HG03045 (cell line): ENCODE data around the gene C10orf53.

Experiments used
- ATAC-seq: cut with Tn5 transposase; IDR thresholded peaks from one replicate; pipeline ENCODE4 v1.9.1; 2021; ENCODE audit warnings: mild to moderate bottlenecking, moderate library complexity; ENCODE audit not compliant: unreplicated experiment

C10orf53 gene

GRCh38 chr10:49679480-49679893 is at the start of gene C10orf53:
C10orf53 (plus strand) TSS chr10:49679651; CDS start chr10:49679698, 47 bp downstream.
- ATAC-seq, result no peak

DNA sequence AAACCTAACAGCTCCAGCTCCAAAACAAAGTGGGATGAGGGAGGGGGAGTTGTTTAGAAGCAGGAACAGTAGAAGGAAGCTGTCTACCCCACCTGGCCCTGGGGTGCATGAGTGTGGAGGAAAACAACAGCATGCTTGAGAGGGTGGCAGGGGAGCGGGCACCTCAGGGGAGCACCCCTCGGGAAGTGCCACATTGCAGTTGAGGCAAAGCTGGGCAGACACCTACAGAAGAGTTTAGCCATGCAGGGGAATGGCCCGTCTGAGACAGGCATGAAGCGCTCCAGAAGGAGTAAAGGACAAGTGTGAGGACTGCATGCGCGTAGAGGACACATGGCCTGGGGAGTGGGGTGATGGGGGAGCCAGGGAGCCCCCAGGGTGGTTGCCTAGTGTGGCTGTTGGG is 47.5 kb upstream of the C10orf53 start:
- no peak for ATAC-seq

DNA sequence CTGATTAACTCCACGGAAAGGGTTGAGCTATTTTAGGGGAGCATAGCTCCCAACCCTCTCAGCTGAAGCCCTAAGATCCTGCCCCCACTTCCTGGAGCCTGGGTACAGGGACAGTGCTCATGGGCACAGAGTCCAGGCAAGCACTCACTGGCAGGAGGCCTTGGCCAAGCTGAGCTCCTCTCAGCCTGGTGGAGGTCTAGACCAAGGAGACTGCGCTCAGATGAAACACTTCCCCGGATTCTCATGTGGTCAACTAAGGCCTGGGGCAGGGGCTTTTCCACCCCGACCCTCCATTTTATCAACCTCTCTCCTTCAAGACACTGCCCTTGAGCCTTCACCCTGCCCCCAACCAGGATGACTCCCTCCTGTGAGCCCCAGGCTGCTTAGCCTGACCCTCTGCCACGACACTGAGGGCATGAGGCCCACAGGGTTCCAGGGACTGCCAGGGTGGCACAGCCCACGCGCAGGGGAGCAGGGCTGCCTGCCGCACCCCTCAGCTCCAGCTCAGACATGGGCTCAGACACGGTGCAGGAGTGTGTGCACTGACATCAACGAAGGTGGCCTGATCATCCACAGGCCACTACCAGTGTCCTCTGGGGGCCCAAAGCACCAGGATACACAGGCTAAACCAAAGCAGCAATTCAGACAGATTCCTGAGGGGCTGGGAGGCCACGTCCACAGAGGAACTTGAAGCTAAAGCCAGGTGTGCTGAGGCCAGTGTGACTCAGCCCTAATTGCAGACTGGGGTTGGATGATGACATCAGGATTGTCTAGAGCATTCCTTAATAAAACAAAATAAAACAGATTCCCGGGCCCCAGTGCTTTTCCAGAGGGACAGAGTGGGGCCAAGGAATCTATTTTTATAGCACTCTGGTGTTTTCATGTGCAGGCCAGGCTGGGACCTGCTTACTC is 46.8 kb upstream of the C10orf53 start:
- no peak for ATAC-seq

DNA sequence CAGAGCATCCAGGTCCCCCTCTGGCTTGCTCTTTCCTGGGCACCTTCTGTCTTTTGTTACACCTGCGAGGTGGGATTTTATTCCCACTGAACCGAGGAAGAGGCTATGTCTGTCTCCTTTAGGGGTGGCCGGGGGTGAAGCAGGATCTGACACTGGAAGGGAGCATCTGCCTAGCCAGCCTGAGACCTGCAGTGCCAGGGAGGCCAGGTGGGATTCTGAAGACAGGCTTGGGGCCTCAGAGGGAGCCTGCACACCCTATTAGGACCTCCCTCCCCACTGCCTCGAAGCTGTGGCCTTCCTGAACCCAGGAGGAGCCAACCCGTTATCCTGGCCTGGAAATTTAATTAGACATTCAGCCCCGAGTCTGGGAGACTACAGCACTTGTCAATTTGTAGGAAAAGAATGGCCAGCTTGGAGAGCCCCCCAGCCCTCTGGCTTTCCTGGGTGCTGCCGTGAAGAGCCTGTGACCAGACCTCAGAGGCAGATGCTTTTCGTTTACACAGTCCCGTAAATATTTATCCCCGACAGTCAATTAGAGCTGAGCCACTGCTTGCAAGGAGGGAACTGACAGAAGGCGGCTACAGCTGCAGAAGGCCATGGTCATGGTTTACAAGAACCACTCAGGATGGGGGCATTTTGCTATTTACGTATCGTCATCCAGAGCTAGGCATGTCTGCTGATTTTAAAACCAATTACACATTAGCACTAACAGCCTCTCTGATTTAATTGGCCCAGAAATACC is 46.0 kb upstream of the C10orf53 start:
- ATAC-seq, result no peak

- no peak for ATAC-seq
Measured at GRCh38 chr10:49634069-49634660, 45.3 kb upstream of the C10orf53 start.

- no peak for ATAC-seq
Measured at GRCh38 chr10:49642311-49642710, 37.1 kb upstream of the C10orf53 start.

DNA sequence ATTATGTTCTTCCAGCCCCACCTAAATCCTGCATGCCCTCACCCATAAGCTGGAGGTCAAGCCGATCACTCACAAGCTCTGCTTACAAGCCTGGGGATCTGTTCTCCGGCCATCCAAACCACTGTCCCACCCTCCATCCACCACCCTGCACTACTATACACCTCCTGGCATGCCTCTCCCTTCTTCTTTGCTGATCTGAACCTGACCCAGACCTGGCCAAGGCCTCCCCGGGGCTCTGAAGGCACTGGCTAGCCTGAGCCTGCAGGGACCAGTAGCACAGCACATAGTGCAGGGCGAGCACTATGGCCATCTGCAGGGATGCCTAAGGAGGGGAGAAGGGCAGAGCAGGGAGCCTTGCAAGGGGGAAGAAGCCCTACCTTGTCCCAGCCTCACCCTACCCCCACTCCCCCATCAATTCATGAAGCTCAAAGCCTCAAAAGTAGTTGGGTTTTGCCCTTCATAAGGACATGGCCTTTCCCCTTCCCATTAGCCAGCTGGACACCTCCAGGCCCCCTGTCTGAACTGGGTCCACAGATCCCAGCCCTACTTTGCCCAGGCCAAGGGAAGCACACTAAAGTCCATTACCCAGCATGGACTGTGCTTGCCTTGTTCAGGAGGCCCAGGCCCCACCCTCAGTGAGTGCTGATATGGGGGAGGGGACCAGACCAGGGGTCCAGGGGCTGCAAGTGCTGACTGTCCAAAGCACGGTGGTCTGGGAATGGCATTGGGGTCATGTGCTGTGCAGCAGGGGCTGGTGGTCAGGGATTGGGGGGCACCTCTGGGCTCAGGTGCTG is 36.0 kb upstream of the C10orf53 start:
- ATAC-seq, result no peak

GRCh38 chr10:49644035-49644646 is 35.3 kb upstream of the C10orf53 start:
- ATAC-seq, result no peak

DNA sequence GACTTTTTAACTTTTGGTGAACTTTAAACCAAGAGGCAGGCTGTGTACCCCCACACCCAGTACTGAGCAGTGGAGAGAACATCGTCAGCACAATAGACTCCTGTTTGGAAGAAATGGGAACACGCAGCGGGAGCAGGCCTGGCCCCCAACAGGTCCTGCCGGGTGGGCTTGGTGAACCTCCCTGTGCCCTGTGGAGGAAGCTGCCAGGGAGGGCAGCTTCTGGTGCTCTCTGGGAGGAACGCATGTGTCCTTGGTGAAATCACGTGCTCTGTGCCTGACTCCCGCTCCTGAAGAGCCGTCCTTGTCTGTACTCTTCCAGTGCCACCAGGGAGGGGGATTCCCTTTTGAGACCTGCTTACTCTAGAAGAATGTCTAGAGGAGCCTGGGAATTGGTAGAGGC is 34.0 kb upstream of the C10orf53 start:
- ATAC-seq, result no peak

DNA sequence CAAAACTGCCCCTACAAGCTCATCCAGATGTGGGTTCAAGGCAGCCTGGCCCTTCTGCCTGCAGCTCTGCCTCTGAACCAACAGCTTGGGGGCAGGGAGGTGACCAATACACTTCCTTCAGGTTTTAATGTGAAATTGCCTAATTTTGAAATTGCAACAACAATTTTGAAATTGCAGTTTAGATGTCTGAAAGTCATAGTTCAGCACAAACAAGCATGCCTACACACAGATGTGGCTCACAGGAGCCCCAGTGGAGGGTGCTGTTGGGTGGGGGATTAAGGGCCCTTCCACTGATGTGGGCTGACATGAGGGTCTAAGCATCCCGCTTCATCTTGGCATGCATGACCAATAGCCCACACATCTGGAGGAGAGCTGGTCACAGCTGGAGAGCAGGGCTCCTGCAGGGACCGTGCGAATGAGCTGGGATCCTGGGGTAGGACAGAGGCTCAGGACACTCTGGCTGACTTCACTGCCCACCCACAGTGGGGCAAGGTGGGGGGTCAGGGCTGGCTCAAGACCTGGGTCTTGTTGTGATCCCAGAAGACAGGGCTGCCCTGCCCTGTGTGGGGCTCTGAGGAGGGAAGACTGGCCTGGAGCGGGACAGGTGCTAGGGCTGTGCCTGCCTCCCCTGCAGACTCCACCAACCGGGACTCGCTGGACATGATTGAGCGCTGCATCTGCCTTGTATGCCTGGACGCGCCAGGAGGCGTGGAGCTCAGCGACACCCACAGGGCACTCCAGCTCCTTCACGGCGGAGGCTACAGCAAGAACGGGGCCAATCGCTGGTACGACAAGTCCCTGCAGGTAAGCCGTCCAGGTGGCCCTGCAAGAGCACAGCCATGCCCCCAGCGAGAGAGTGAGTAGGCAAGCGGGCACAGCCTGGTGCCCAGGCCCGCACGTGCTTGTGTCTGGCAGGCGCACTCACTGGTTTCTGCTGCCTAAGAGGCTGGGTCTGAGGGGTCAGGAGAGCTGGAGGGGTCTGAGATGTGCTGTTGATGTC is 33.3 kb upstream of the C10orf53 start:
- ATAC-seq, result no peak

GRCh38 chr10:49647554-49647953 is 31.9 kb upstream of the C10orf53 start:
- no peak for ATAC-seq

DNA sequence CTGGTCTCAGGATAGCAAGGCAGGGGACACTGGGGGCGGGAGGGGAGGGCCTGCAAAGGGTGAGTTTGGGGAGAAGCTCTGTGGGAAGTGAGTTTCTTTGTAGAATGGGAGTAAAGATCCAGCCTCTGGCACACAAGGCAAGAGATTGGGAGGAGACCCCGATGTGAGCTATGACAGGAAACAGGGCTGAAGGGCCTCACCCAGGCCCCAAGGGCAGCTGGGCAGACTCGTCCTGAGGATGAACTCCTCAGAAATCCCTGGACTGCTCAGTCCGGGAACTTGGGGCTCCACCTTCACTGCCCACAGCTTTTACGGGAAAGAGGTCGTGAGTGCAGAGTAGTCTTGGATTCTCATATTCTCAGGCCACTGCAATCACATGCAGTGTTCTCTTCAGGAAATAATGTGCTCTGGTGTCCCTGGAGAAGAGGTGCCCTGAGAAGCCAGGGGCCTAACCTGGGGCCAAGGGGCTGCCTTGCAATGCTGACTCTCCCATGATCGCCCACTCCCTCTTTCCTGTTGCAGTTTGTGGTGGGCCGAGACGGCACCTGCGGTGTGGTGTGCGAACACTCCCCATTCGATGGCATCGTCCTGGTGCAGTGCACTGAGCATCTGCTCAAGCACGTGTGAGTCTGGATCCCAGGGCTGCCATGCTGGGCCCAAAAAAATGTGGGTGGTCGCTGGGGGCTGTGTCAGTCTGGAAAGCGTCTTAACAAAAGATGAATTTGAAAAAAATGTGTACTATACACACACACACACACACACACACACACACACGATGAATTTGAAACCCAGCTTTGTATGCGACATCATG is 31.3 kb upstream of the C10orf53 start:
- ATAC-seq, result no peak

- no peak for ATAC-seq
Measured at GRCh38 chr10:49649294-49649693, 30.2 kb upstream of the C10orf53 start.

GRCh38 chr10:49649936-49650723 is 29.3 kb upstream of the C10orf53 start:
- ATAC-seq, result no peak

DNA sequence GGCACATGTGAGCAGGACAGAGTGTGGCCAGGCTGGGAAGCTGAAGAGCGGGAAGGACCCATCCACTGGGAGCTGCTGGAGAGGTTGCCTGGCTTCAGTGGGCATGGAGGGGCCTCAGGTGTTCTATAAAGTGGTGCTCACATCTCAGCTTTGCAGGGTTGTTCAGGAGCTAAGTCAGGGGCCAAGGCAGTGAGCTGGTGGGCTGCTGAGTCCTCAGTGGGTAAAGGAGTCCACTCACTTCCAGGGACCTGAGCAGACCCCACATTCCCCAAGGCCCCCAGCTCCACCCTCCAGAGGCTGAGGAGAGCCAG is 28.8 kb upstream of the C10orf53 start:
- ATAC-seq, result no peak

DNA sequence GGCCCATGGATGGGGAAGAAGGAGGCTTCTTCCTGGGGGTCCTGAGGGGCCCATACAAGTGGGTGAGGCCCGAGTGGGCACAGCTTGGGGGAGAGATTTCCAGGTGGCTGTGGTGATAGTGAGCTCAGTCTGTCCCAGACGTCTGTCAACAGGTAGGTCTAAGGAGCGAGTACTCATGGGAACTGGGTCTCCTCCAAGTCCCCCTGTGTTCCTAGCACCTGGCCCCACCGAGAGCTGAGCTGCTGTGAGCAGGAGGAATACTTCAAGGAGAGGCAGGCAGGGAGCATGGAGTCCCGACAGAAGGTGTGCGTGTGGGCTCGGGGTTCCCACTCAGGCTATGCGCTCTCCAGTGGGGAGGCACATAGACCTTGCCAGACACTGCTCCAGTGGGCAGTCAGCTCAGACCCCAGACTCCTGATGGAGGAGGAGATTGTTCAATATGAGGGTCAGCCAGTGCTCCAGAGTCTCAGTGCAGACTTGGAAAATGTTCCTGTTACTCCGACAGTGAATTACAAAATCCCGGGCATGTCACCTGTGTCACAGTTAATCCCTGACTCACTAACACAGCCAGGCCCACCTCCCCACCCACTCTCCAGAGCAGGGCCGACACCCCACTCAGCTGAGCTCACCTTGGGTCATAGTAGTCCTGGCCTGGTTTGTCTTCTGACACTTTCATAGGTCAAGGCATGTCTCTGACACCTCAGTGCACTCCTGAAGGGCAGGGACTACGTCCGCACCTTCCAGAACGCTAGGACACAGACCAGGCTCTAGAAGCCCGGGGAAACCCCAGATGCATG is 28.2 kb upstream of the C10orf53 start:
- no peak for ATAC-seq

DNA sequence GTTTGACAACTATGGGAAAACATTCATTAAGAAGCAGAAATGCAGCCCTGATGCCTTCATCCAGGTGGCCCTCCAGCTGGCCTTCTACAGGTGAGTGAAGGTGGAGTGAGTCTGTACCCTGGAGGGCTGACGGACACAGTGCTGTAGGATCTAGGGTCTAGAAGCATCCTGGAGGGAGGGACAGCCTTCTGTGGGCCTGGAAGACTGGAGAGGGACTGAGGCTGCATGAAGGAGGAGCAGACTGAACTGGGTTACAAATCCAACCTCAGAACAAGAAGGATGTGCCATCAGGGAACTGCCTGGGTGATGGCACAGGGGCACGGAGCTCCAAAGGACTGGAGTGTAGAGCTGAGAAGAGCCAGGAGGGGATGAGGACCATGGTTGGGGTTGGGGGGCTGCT is 27.5 kb upstream of the C10orf53 start:
- no peak for ATAC-seq
